HG02610 (cell line): ENCODE results near the gene STX1B.

Experiments used
- ATAC-seq: cut with Tn5 transposase; IDR thresholded peaks from one replicate; pipeline ENCODE4 v1.9.1; 2021; ENCODE audit warnings: mild to moderate bottlenecking, moderate library complexity; ENCODE audit not compliant: unreplicated experiment

Gene STX1B

GRCh38 chr16:30980023-30980371 is 30.4 kb downstream of the STX1B start:
- ATAC-seq = no peak

- ATAC-seq = no peak
These were observed 31.0 kb downstream of the STX1B start for GRCh38 chr16:30979170-30980022.

GRCh38 chr16:30977502-30977901 is 32.9 kb downstream of the STX1B start:
- ATAC-seq = no peak

GRCh38 chr16:30976486-30976885 is 34.0 kb downstream of the STX1B start:
- no peak for ATAC-seq

- ATAC-seq = no peak
These were observed 36.1 kb downstream of the STX1B start for GRCh38 chr16:30974348-30974747.

GRCh38 chr16:30972872-30973271 is 37.6 kb downstream of the STX1B start:
- no peak for ATAC-seq

- ATAC-seq = no peak
These were observed 39.1 kb downstream of the STX1B start for GRCh38 chr16:30971298-30971697.

- no peak for ATAC-seq
These were observed 41.1 kb downstream of the STX1B start for GRCh38 chr16:30969246-30969842.

GRCh38 chr16:30967795-30968194 is 42.6 kb downstream of the STX1B start:
- ATAC-seq = no peak

GRCh38 chr16:30966033-30966619 is 44.3 kb downstream of the STX1B start:
- ATAC-seq = no peak

GRCh38 chr16:30965436-30965835 is 45.0 kb downstream of the STX1B start:
- no peak for ATAC-seq

GRCh38 chr16:30964574-30965226 is 45.7 kb downstream of the STX1B start:
- no peak for ATAC-seq

GRCh38 chr16:30963925-30964511 is 46.4 kb downstream of the STX1B start:
- ATAC-seq = no peak

GRCh38 chr16:30961384-30961783 is 49.1 kb downstream of the STX1B start:
- no peak for ATAC-seq

- peak; percentile 16 for ATAC-seq
These were observed 52.0 kb downstream of the STX1B start for GRCh38 chr16:30958175-30959079.

GRCh38 chr16:30957456-30958174 is 52.8 kb downstream of the STX1B start, which contains the start of gene SETD1A:
Gene SETD1A (plus strand): TSS chr16:30957754. CDS start chr16:30958732, 978 bp downstream.
- ATAC-seq = peak; percentile 75

GRCh38 chr16:30956601-30957455 is 53.6 kb downstream of the STX1B start:
- ATAC-seq = peak; percentile 46

- no peak for ATAC-seq
These were observed 55.4 kb downstream of the STX1B start for GRCh38 chr16:30954993-30955392.
